SK-N-SH (cell line): ENCODE results near the gene ACOT9. TPM values are rescaled to one million over a fixed set of nuclear protein-coding genes. Genes with fewer than 3 reads are reported as not detected.

Experiments
- CTCF ChIA-PET: fragments of 300-600, 350-600 bp; formaldehyde crosslinking; extraction: SDS; loops from one replicate; lab custom pipeline; 2021; lab: Yijun Ruan, JAX
- POLR2A ChIA-PET: fragments of 350-600 bp; sonication (Branson Sonifier 250); formaldehyde crosslinking; extraction: SDS; loops from one replicate; lab custom pipeline; 2020; ENCODE audit warnings: antibody characterized with exemption, inconsistent platforms; lab: Yijun Ruan, JAX
- DNase-seq: peaks from one replicate; pipeline ENCODE4 v3.0.0; 2012
- H2AFZ ChIP-seq: fragments of 200-600 bp; sonication (generic); 2 replicates; pipeline ENCODE4 v1.8.1; 2016; ENCODE audit warnings: antibody characterized with exemption, mild to moderate bottlenecking, low read depth
- H3F3A ChIP-seq: fragments of 200-600 bp; sonication (generic); replicated peaks from 2 replicates; pipeline ENCODE3; 2016; ENCODE audit warnings: antibody characterized with exemption, mild to moderate bottlenecking; ENCODE audit not compliant: insufficient read depth
- H3K27ac ChIP-seq, 2 experiments: fragments of 200-500 bp in 1 of 2; fragments of 200-600 bp in 1 of 2; sonication (Bioruptor generic) in 1 of 2; sonication (generic), shearing (Covaris generic) in 1 of 2; 2 replicates each; pipeline versions ENCODE4 v1.5.1 to v1.6.1; 2014 to 2016; ENCODE audit warnings: low read depth in 2 of 2, inconsistent platforms in 1 of 2, low read length in 1 of 2, mild to moderate bottlenecking in 1 of 2, mixed read lengths in 1 of 2
- H3K27me3 ChIP-seq: fragments of 200-600 bp; sonication (generic), shearing (Covaris generic); 2 replicates; pipeline ENCODE4 v1.6.1; 2016; ENCODE audit warnings: mixed run types; ENCODE audit not compliant: insufficient read depth
- H3K36me3 ChIP-seq, 2 experiments: fragments of 200-500 bp in 1 of 2; fragments of 200-600 bp in 1 of 2; sonication (Bioruptor generic) in 1 of 2; sonication (generic) in 1 of 2; replicated peaks in 1 of 2; 2 replicates each; pipeline versions ENCODE3 to v1.5.1; 2014 to 2016; ENCODE audit warnings: low read length in 1 of 2, mild to moderate bottlenecking in 1 of 2; ENCODE audit not compliant: insufficient read depth in 2 of 2, control insufficient read depth in 1 of 2
- H3K4me1 ChIP-seq, 2 experiments: fragments of 200-500 bp in 1 of 2; fragments of 200-600 bp in 1 of 2; sonication (Bioruptor generic) in 1 of 2; sonication (generic), shearing (Covaris generic) in 1 of 2; 2 replicates each; pipeline versions ENCODE4 v1.5.1 to v1.6.1; 2014 to 2016; ENCODE audit warnings: low read depth in 1 of 2, low read length in 1 of 2, mixed run types in 1 of 2; ENCODE audit not compliant: insufficient read depth in 2 of 2, control insufficient read depth in 1 of 2
- H3K4me2 ChIP-seq: fragments of 200-600 bp; sonication (generic), shearing (Covaris generic); 2 replicates; pipeline ENCODE4 v1.6.1; 2017; ENCODE audit warnings: mixed run types
- H3K4me3 ChIP-seq, 2 experiments: fragments of 200-500 bp in 1 of 2; fragments of 200-600 bp in 1 of 2; sonication (Bioruptor generic) in 1 of 2; sonication (generic), shearing (Covaris generic) in 1 of 2; 2 replicates each; pipeline versions ENCODE4 v1.5.1 to v1.8.1; 2014 to 2016; ENCODE audit warnings: low read depth in 2 of 2, inconsistent platforms in 1 of 2, low read length in 1 of 2, mild to moderate bottlenecking in 1 of 2, mixed read lengths in 1 of 2, moderate library complexity in 1 of 2
- H3K79me2 ChIP-seq: fragments of 200-600 bp; sonication (generic); 2 replicates; pipeline ENCODE4 v1.8.1; 2017; ENCODE audit warnings: mild to moderate bottlenecking; ENCODE audit not compliant: insufficient read depth
- H3K9ac ChIP-seq: fragments of 200-600 bp; sonication (generic); 2 replicates; pipeline ENCODE4 v1.6.1; 2017; ENCODE audit warnings: mixed run types
- H3K9me2 ChIP-seq: fragments of 200-600 bp; sonication (generic); 2 replicates; pipeline ENCODE4 v1.6.1; 2017; ENCODE audit warnings: mixed run types
- H3K9me3 ChIP-seq: fragments of 200-600 bp; sonication (generic); 2 replicates; pipeline ENCODE4 v1.6.1; 2017; ENCODE audit warnings: mixed run types, mild to moderate bottlenecking, moderate library complexity
- H4K20me1 ChIP-seq: fragments of 200-600 bp; sonication (generic); 2 replicates; pipeline ENCODE4 v1.6.1; 2017; ENCODE audit warnings: mild to moderate bottlenecking, mixed run types; ENCODE audit not compliant: insufficient read depth
- CHD2 ChIP-seq: fragments of 150-350 bp; IDR thresholded peaks from 2 replicates; pipeline ENCODE4 v1.6.1; 2018; ENCODE audit warnings: low read length; ENCODE audit not compliant: partially characterized antibody
- ELF1 ChIP-seq: IDR thresholded peaks from 2 replicates; pipeline ENCODE4 v1.4.0; 2012
- EP300 ChIP-seq, 2 experiments: IDR thresholded peaks; 2 replicates each; pipeline versions ENCODE4 v1.4.0 to v1.6.1; 2012; ENCODE audit warnings: borderline replicate concordance in 1 of 2, low read depth in 1 of 2, low read length in 1 of 2
- FOXJ3 ChIP-seq: sonication (generic); formaldehyde crosslinking; IDR thresholded peaks from 2 replicates; pipeline ENCODE4 v1.5.1; 2020; ENCODE audit warnings: mild to moderate bottlenecking, missing genetic modification reagents
- FOXM1 ChIP-seq: IDR thresholded peaks from 2 replicates; pipeline ENCODE4 v1.4.0; 2012; ENCODE audit warnings: low read depth, mild to moderate bottlenecking
- GABPA ChIP-seq: IDR thresholded peaks from 2 replicates; pipeline ENCODE4 v1.4.0; 2012; ENCODE audit warnings: low read depth, mild to moderate bottlenecking
- JUND ChIP-seq: IDR thresholded peaks from 2 replicates; pipeline ENCODE4 v1.4.0; 2012
- MEF2A ChIP-seq: IDR thresholded peaks from 2 replicates; pipeline ENCODE4 v1.4.0; 2012; ENCODE audit warnings: low read depth, borderline replicate concordance
- RAD21 ChIP-seq: IDR thresholded peaks from 2 replicates; pipeline ENCODE4 v1.6.1; 2012; ENCODE audit warnings: mild to moderate bottlenecking, low read length
- RCOR1 ChIP-seq: fragments of 150-350 bp; IDR thresholded peaks from 2 replicates; pipeline ENCODE4 v1.6.1; 2017; ENCODE audit warnings: antibody characterized with exemption, low read length
- RFX5 ChIP-seq: IDR thresholded peaks from 2 replicates; pipeline ENCODE4 v1.6.1; 2012; ENCODE audit warnings: mild to moderate bottlenecking, improper control_type of control experiment, low read length
- RXRA ChIP-seq: IDR thresholded peaks from 2 replicates; pipeline ENCODE4 v1.4.0; 2012; ENCODE audit warnings: low read depth, mild to moderate bottlenecking, borderline replicate concordance
- SIN3A ChIP-seq: IDR thresholded peaks from 2 replicates; pipeline ENCODE4 v1.6.1; 2012; ENCODE audit warnings: low read depth, mild to moderate bottlenecking, low read length, moderate library complexity, borderline replicate concordance
- TAF1 ChIP-seq: IDR thresholded peaks from 2 replicates; pipeline ENCODE4 v1.6.1; 2012; ENCODE audit warnings: low read depth, mild to moderate bottlenecking, low read length, moderate library complexity, borderline replicate concordance
- TCF12 ChIP-seq: IDR thresholded peaks from 2 replicates; pipeline ENCODE4 v1.4.0; 2012
- TEAD4 ChIP-seq: IDR thresholded peaks from 2 replicates; pipeline ENCODE4 v1.4.0; 2012; ENCODE audit warnings: mild to moderate bottlenecking, borderline replicate concordance; ENCODE audit not compliant: insufficient read depth
- YY1 ChIP-seq: IDR thresholded peaks from 2 replicates; pipeline ENCODE4 v1.4.0; 2012; ENCODE audit warnings: low read depth, mild to moderate bottlenecking
- WGBS: methylation state at CpG from one replicate; pipeline ENCODE4 v1.1.6; 2017; ENCODE audit warnings: low lambda C conversion rate; 5-methylcytosine and 5-hydroxymethylcytosine counted together
- polyA plus RNA-seq, 3 experiments: library from polyadenylated mRNA; depleted of rRNA; stranded (reverse); fragments of >200 nt; gene quantifications; 2 replicates each; pipeline ENCODE4 v1.2.3, GENCODE V29; 2012
- TF ChIP-seq, protein P1 (sequence below): IDR thresholded peaks from 2 replicates; pipeline ENCODE4 v1.4.0; 2012; ENCODE audit warnings: low read depth, borderline replicate concordance
- TF ChIP-seq, protein P2 (sequence below): fragments of 150-350 bp; IDR thresholded peaks from 2 replicates; pipeline ENCODE4 v1.6.1; 2017; ENCODE audit warnings: antibody characterized with exemption, low read length, low read depth, borderline replicate concordance

Gene ACOT9
- polyA plus RNA-seq, 1 of the 3 experiments (the other 2 are of a cell fraction), result 23.7 TPM

DNA sequence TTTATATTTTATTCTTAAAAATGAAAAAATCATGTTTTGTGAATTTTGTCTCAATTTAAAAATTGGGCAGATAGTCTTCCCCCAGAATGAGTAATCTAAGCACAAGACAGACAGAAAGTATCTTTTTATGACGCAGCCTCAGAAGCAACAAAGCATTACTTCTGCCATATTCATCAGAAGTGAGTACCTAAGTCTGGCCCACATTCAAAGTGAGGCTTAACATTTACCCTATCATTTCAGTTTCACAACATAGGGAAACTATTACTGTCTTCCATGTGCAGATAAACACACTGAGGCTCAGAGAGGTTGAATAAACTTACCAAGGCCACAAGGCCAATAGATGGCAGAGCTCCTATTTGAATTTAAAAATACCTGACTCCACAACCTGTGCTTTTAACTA lies 80.2 kb downstream of the ACOT9 start (continued):
- TF ChIP-seq TEAD4 (no peak), JUND (no peak), MEF2A (no peak), FOXM1 (no peak), RAD21 (no peak), RXRA (no peak), ELF1 (no peak)

DNA sequence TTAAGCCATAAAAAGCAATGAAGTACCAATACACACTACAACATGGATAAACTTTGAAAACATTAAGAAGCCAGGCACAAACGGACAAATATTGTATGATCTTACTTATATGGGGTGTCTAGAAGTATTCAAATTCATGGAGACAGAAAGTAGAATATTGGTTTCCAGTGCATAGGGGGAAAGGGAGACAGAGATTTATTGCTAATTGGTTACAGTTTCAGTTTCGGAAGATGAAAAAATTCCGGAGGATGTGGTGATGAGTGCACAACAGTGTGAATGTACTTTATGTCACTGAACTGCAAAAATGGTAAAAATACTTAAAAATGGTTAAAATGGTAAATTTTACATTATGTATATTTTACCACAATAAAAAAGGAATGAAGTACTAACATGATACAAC lies 80.9 kb downstream of the ACOT9 start:
- no peaks in the 10 kb centered on the region for H4K20me1 ChIP-seq
- peaks cover 2 to 4% of the 10 kb centered on the region in 2 experiments; a peak in 2 of 4 replicates for H3K4me1 ChIP-seq
- H3K9me3 ChIP-seq, result no peaks in the 10 kb centered on the region
- H3K36me3 ChIP-seq, result no peaks in the 10 kb centered on the region
- no peak overlapping the region for H3K9ac ChIP-seq
- no peak overlapping the region for H3K4me2 ChIP-seq
- no peak for DNase-seq
- TF ChIP-seq CHD2, result no peak
- TF ChIP-seq YY1, result no peak
- no peak for TF ChIP-seq FOXJ3
- TF ChIP-seq RFX5, result no peak
- TF ChIP-seq RXRA, result no peak
- TF ChIP-seq EP300 (IDR thresholded peaks at IDR 0.05; ENCODE audit: borderline replicate concordance in 1 of 2, low read depth in 1 of 2, low read length in 1 of 2), result no peak
- TF ChIP-seq JUND, result no peak
- TF ChIP-seq GABPA, result no peak
- TF ChIP-seq RAD21, result no peak
- no peak for TF ChIP-seq RCOR1
- TF ChIP-seq, protein P1, sequence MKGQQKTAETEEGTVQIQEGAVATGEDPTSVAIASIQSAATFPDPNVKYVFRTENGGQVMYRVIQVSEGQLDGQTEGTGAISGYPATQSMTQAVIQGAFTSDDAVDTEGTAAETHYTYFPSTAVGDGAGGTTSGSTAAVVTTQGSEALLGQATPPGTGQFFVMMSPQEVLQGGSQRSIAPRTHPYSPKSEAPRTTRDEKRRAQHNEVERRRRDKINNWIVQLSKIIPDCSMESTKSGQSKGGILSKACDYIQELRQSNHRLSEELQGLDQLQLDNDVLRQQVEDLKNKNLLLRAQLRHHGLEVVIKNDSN, result no peak
- TF ChIP-seq, protein P2, sequence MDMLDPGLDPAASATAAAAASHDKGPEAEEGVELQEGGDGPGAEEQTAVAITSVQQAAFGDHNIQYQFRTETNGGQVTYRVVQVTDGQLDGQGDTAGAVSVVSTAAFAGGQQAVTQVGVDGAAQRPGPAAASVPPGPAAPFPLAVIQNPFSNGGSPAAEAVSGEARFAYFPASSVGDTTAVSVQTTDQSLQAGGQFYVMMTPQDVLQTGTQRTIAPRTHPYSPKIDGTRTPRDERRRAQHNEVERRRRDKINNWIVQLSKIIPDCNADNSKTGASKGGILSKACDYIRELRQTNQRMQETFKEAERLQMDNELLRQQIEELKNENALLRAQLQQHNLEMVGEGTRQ, result no peak
- TF ChIP-seq SIN3A, result no peak
- TF ChIP-seq, all 33 proteins: peak for 0
- no peak overlapping the region for H2AFZ ChIP-seq
- H3K27me3 ChIP-seq, result no peaks in the 10 kb centered on the region
- ChIA-PET CTCF (no interaction called here), POLR2A (no interaction called here)
- no peaks in the 10 kb centered on the region for H3K79me2 ChIP-seq
- WGBS, result 33% methylated on average over 3 of the region's 3 CpGs
- no peaks in the 10 kb centered on the region for H3F3A ChIP-seq
- H3K9me2 ChIP-seq, result no peaks in the 10 kb centered on the region
- no peak overlapping the region for H3K4me3 ChIP-seq
- no peak overlapping the region for H3K27ac ChIP-seq

DNA sequence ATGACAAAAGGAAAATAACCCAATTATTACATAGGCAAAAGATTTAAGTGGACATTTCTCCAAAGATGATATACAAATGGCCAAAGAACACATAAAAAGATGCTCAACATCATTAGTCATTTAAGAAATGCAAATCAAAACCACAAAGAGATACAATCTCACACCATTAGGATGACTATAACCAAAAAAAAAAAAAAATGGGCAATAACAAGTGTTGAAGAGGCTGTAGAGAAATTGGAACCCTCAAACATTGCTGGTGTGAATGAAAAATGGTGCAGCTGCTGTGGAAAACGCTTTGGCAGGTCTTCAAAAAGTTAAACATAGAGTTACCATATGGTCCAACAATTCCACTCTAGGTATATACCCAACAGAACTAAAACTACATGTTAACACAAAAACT lies 81.4 kb downstream of the ACOT9 start:
- no peak for DNase-seq
- no peaks in the 10 kb centered on the region for H3F3A ChIP-seq
- no peaks in the 10 kb centered on the region for H3K9me2 ChIP-seq
- H3K79me2 ChIP-seq, result no peaks in the 10 kb centered on the region
- H3K27me3 ChIP-seq, result no peaks in the 10 kb centered on the region
- ChIA-PET CTCF (no interaction called here), POLR2A (no interaction called here)
- peak; percentile 39; the same call in 1 of the 2 replicates for TF ChIP-seq TCF12
- no peak for TF ChIP-seq TAF1
- 10% methylated on average over 1 of the region's 1 CpG for WGBS
- H3K9ac ChIP-seq, result no peak overlapping the region
- no peaks in the 10 kb centered on the region for H3K36me3 ChIP-seq
- H2AFZ ChIP-seq, result no peak overlapping the region
- no peaks in the 10 kb centered on the region for H3K9me3 ChIP-seq
- H3K4me2 ChIP-seq, result no peak overlapping the region
- no peak overlapping the region for H3K27ac ChIP-seq
- H3K4me1 ChIP-seq, result peaks cover under 1 to 2% of the 10 kb centered on the region in 2 experiments; a peak in 2 of 4 replicates
- no peaks in the 10 kb centered on the region for H4K20me1 ChIP-seq
- no peak overlapping the region for H3K4me3 ChIP-seq
